Measurements from ENCODE around the gene ADD2.

The ADD2 gene

DNA sequence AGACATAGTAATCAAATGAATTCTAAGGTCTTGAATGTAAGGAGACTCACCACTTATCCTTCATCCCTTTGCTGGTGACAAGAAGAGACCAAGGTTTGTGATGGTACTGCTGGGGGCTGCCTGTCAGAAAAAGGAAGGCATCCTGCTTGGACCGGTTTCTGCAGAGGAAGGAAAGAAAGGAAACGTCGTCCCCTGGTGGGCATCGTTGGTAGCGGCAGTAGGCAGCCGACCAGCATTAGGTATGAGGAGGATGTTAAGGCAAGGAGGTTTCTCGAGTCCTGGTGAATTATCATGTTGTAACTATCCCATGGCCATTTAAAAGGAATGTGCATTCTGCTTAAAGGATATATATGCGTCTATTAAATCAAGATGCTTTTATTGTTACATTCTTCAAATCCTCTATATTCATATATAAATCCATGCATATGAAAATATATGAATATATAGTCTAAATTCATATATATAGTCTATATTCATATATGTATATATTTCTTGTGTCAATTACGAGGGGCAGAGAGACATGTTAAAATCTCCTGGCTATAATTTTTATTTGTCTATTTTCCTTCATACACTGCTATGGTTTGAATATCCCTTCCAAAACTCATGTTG, 120.0 kb downstream of the ADD2 start:
- 1% methylated on average over 6 of the region's 9 CpGs for WGBS
- DNase-seq, result peak; percentile 49
- Histone ChIP-seq H3K27ac (ENCODE audit: low read length, poor library complexity, severe bottlenecking) (no peak overlapping the region), H2BK15ac (ENCODE audit: low read depth, poor library complexity, severe bottlenecking) (no peak overlapping the region), H2AFZ (ENCODE audit: low read depth, low read length) (no peak overlapping the region), H3K79me1 (replicated peaks; ENCODE audit: low read length, poor library complexity, severe bottlenecking) (no peaks in the 10 kb centered on the region), H3K4me3 (ENCODE audit: insufficient read depth in 1 of 2, low read depth in 1 of 2, low read length in 2 of 2) (no peak overlapping the region), H3K4me2 (ENCODE audit: low read length, poor library complexity, severe bottlenecking) (no peak overlapping the region), H3K4me1 (ENCODE audit: control insufficient read depth, insufficient read depth, low read depth, low read length) (no peaks in the 10 kb centered on the region), H3K23ac (ENCODE audit: low read length in 2 of 2) (no peak overlapping the region), H3K36me3 (ENCODE audit: control insufficient read depth in 1 of 2, insufficient read depth in 2 of 2, low read depth in 1 of 2, low read length in 2 of 2) (no peaks in the 10 kb centered on the region), H3K4ac (ENCODE audit: low read depth in 1 of 2, low read length in 2 of 2) (no peak overlapping the region), H3K18ac (ENCODE audit: low read depth in 1 of 2, low read length in 2 of 2) (no peak overlapping the region), H3K9ac (ENCODE audit: low read length) (no peak overlapping the region), H4K8ac (ENCODE audit: low read length) (no peak overlapping the region), H4K91ac (ENCODE audit: low read length) (no peak overlapping the region), H3K27me3 (ENCODE audit: control insufficient read depth in 1 of 2, insufficient read depth in 1 of 2, low read length in 2 of 2) (peaks cover 18 to 45% of the 10 kb centered on the region in 2 experiments), H2AK5ac (ENCODE audit: low read length, severe bottlenecking) (no peak overlapping the region), H2BK5ac (ENCODE audit: low read depth, low read length, poor library complexity, severe bottlenecking) (no peak overlapping the region), H3K14ac (ENCODE audit: low read length in 2 of 2) (no peak overlapping the region), H2BK12ac (ENCODE audit: low read length in 2 of 2) (no peak overlapping the region), H3K9me3 (ENCODE audit: control insufficient read depth, low read length) (peaks cover 6% of the 10 kb centered on the region), H2BK120ac (ENCODE audit: low read depth, low read length) (no peak overlapping the region)

DNA sequence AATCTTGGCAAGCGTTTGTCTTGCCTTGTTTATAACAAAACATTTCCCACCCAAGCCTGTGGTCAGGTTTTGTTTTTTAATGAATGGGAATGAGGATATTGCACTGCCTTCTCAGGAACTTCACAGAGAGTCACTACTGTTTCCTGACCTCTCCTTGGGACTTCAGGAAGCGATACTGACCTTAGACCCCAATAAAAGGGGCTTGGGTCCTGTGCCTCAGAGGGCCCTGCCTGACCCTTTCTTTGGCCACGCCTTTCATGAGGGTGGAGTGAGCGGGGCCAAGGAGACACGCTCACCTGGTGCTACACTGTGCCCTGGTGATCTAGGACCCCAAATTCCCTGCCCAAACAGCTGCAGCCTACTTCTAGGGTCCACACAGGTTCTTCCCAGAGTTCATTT, 121.6 kb downstream of the ADD2 start:
- H3K14ac ChIP-seq (ENCODE audit: low read length in 2 of 2), result no peak overlapping the region
- no peak overlapping the region for H4K91ac ChIP-seq (ENCODE audit: low read length)
- H3K9ac ChIP-seq (ENCODE audit: low read length), result no peak overlapping the region
- DNase-seq, result no peak
- WGBS, result 51% methylated on average over 4 of the region's 5 CpGs
- H3K4me3 ChIP-seq (ENCODE audit: insufficient read depth in 1 of 2, low read depth in 1 of 2, low read length in 2 of 2), result no peak overlapping the region
- no peak overlapping the region for H3K18ac ChIP-seq (ENCODE audit: low read depth in 1 of 2, low read length in 2 of 2)
- H3K9me3 ChIP-seq (ENCODE audit: control insufficient read depth, low read length), result no peaks in the 10 kb centered on the region
- no peak overlapping the region for H2BK15ac ChIP-seq (ENCODE audit: low read depth, poor library complexity, severe bottlenecking)
- H3K36me3 ChIP-seq (ENCODE audit: control insufficient read depth in 1 of 2, insufficient read depth in 2 of 2, low read depth in 1 of 2, low read length in 2 of 2), result no peaks in the 10 kb centered on the region
- H2BK120ac ChIP-seq (ENCODE audit: low read depth, low read length), result no peak overlapping the region
- no peak overlapping the region for H2AK5ac ChIP-seq (ENCODE audit: low read length, severe bottlenecking)
- no peak overlapping the region for H3K4me2 ChIP-seq (ENCODE audit: low read length, poor library complexity, severe bottlenecking)
- H3K27me3 ChIP-seq (ENCODE audit: control insufficient read depth in 1 of 2, insufficient read depth in 1 of 2, low read length in 2 of 2), result peaks cover 27 to 30% of the 10 kb centered on the region in 2 experiments
- no peak overlapping the region for H2BK12ac ChIP-seq (ENCODE audit: low read length in 2 of 2)
- no peak overlapping the region for H3K27ac ChIP-seq (ENCODE audit: low read length, poor library complexity, severe bottlenecking)
- no peak overlapping the region for H3K4ac ChIP-seq (ENCODE audit: low read depth in 1 of 2, low read length in 2 of 2)
- H3K79me1 ChIP-seq (replicated peaks; ENCODE audit: low read length, poor library complexity, severe bottlenecking), result no peaks in the 10 kb centered on the region
- H2AFZ ChIP-seq (ENCODE audit: low read depth, low read length), result no peak overlapping the region
- H3K4me1 ChIP-seq (ENCODE audit: control insufficient read depth, insufficient read depth, low read depth, low read length), result no peaks in the 10 kb centered on the region
- H3K23ac ChIP-seq (ENCODE audit: low read length in 2 of 2), result no peak overlapping the region
- no peak overlapping the region for H4K8ac ChIP-seq (ENCODE audit: low read length)
- no peak overlapping the region for H2BK5ac ChIP-seq (ENCODE audit: low read depth, low read length, poor library complexity, severe bottlenecking)

DNA sequence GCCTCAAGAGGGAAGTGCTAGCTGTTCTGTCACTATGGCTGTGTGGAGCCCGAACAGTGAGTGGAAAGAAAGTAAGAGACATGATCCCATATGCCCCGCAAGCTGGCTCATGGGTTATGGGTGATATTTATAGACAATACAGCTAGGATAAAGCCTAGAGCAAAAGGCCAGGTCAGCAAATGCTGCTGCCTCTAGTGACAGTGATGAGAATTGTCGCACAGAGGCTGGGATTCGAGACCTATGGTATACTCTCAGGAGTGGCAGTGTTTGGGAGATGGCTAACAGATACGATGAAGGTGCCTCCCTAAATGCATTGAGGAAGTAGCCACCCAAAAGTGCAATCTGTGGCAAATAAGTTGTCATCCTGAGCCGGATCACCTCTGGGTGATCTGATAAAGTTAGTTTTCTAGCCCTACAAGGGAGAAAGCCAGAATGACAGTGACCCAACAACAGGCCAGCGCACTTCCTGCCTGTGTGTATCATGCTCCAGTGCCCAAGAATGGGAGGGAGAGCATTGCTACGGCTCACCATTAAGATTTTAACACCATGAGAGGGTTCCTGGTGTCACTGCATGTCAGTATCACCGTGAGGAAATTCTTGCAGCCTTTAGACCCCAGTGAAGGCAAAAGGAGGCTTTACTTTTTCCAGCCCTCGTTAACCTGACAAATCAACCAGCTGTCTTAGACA, 122.1 kb downstream of the ADD2 start:
- H3K4ac ChIP-seq (ENCODE audit: low read depth in 1 of 2, low read length in 2 of 2), result no peak overlapping the region
- H3K18ac ChIP-seq (ENCODE audit: low read depth in 1 of 2, low read length in 2 of 2), result no peak overlapping the region
- H2AK5ac ChIP-seq (ENCODE audit: low read length, severe bottlenecking), result no peak overlapping the region
- no peak overlapping the region for H2BK5ac ChIP-seq (ENCODE audit: low read depth, low read length, poor library complexity, severe bottlenecking)
- no peak overlapping the region for H4K91ac ChIP-seq (ENCODE audit: low read length)
- no peak for DNase-seq
- H2BK120ac ChIP-seq (ENCODE audit: low read depth, low read length), result no peak overlapping the region
- peaks cover 33% of the 10 kb centered on the region in 2 experiments for H3K27me3 ChIP-seq (ENCODE audit: control insufficient read depth in 1 of 2, insufficient read depth in 1 of 2, low read length in 2 of 2)
- no peak overlapping the region for H3K4me3 ChIP-seq (ENCODE audit: insufficient read depth in 1 of 2, low read depth in 1 of 2, low read length in 2 of 2)
- no peaks in the 10 kb centered on the region for H3K9me3 ChIP-seq (ENCODE audit: control insufficient read depth, low read length)
- H4K8ac ChIP-seq (ENCODE audit: low read length), result no peak overlapping the region
- no peak overlapping the region for H3K27ac ChIP-seq (ENCODE audit: low read length, poor library complexity, severe bottlenecking)
- no peaks in the 10 kb centered on the region for H3K79me1 ChIP-seq (replicated peaks; ENCODE audit: low read length, poor library complexity, severe bottlenecking)
- H3K4me1 ChIP-seq (ENCODE audit: control insufficient read depth, insufficient read depth, low read depth, low read length), result no peaks in the 10 kb centered on the region
- H2AFZ ChIP-seq (ENCODE audit: low read depth, low read length), result no peak overlapping the region
- 52% methylated on average over 9 of the region's 10 CpGs for WGBS
- H3K9ac ChIP-seq (ENCODE audit: low read length), result no peak overlapping the region
- no peak overlapping the region for H2BK15ac ChIP-seq (ENCODE audit: low read depth, poor library complexity, severe bottlenecking)
- no peak overlapping the region for H2BK12ac ChIP-seq (ENCODE audit: low read length in 2 of 2)
- no peak overlapping the region for H3K4me2 ChIP-seq (ENCODE audit: low read length, poor library complexity, severe bottlenecking)
- H3K36me3 ChIP-seq (ENCODE audit: control insufficient read depth in 1 of 2, insufficient read depth in 2 of 2, low read depth in 1 of 2, low read length in 2 of 2), result no peaks in the 10 kb centered on the region
- H3K23ac ChIP-seq (ENCODE audit: low read length in 2 of 2), result no peak overlapping the region
- H3K14ac ChIP-seq (ENCODE audit: low read length in 2 of 2), result no peak overlapping the region

DNA sequence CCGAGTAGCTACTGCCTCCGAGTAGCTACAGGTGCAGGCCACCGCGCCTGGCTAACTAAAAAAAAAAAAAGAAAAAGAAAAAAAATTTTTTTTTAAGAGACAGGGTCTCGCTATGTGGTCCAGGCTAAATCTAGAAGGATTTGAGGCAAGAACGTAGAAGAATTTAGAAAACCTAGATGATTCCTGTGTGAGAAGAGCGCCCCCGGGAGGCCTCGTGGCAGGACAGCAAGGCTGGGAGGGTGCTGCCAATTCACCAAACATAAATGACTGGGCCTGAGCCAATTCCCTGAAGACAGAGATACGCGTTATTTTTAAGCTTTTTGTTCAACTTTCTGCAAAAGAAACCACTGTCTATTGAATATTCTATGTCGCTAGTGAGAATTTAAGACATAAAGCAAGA, 124.3 kb downstream of the ADD2 start:
- no peak overlapping the region for H3K14ac ChIP-seq (ENCODE audit: low read length in 2 of 2)
- no peak overlapping the region for H2BK15ac ChIP-seq (ENCODE audit: low read depth, poor library complexity, severe bottlenecking)
- H3K4ac ChIP-seq (ENCODE audit: low read depth in 1 of 2, low read length in 2 of 2), result no peak overlapping the region
- H4K8ac ChIP-seq (ENCODE audit: low read length), result no peak overlapping the region
- H3K27ac ChIP-seq (ENCODE audit: low read length, poor library complexity, severe bottlenecking), result no peak overlapping the region
- peaks cover 44% of the 10 kb centered on the region in 2 experiments for H3K27me3 ChIP-seq (ENCODE audit: control insufficient read depth in 1 of 2, insufficient read depth in 1 of 2, low read length in 2 of 2)
- H2BK12ac ChIP-seq (ENCODE audit: low read length in 2 of 2), result no peak overlapping the region
- WGBS, result 61% methylated on average over 9 of the region's 12 CpGs
- H3K9me3 ChIP-seq (ENCODE audit: control insufficient read depth, low read length), result no peaks in the 10 kb centered on the region
- DNase-seq, result no peak
- no peaks in the 10 kb centered on the region for H3K36me3 ChIP-seq (ENCODE audit: control insufficient read depth in 1 of 2, insufficient read depth in 2 of 2, low read depth in 1 of 2, low read length in 2 of 2)
- no peak overlapping the region for H3K4me3 ChIP-seq (ENCODE audit: insufficient read depth in 1 of 2, low read depth in 1 of 2, low read length in 2 of 2)
- H2AFZ ChIP-seq (ENCODE audit: low read depth, low read length), result no peak overlapping the region
- H3K4me2 ChIP-seq (ENCODE audit: low read length, poor library complexity, severe bottlenecking), result no peak overlapping the region
- no peak overlapping the region for H2AK5ac ChIP-seq (ENCODE audit: low read length, severe bottlenecking)
- no peak overlapping the region for H2BK120ac ChIP-seq (ENCODE audit: low read depth, low read length)
- H3K18ac ChIP-seq (ENCODE audit: low read depth in 1 of 2, low read length in 2 of 2), result no peak overlapping the region
- H3K4me1 ChIP-seq (ENCODE audit: control insufficient read depth, insufficient read depth, low read depth, low read length), result no peaks in the 10 kb centered on the region
- H4K91ac ChIP-seq (ENCODE audit: low read length), result no peak overlapping the region
- no peak overlapping the region for H3K23ac ChIP-seq (ENCODE audit: low read length in 2 of 2)
- H3K79me1 ChIP-seq (replicated peaks; ENCODE audit: low read length, poor library complexity, severe bottlenecking), result no peaks in the 10 kb centered on the region
- H2BK5ac ChIP-seq (ENCODE audit: low read depth, low read length, poor library complexity, severe bottlenecking), result no peak overlapping the region
- no peak overlapping the region for H3K9ac ChIP-seq (ENCODE audit: low read length)

Data from mesenchymal stem cell (in vitro differentiated cells and primary cell).